ENCODE measurements around the gene CHGA. TPM values are rescaled to one million over a fixed set of nuclear protein-coding genes. Genes with fewer than 3 reads are reported as not detected.

The CHGA gene
- total and polyA plus RNA-seq, 2 of the 8 experiments (the other 6 are each of a cell fraction or from before 2014, with no cell fraction given), result 17.5 to 28.2 TPM

DNA sequence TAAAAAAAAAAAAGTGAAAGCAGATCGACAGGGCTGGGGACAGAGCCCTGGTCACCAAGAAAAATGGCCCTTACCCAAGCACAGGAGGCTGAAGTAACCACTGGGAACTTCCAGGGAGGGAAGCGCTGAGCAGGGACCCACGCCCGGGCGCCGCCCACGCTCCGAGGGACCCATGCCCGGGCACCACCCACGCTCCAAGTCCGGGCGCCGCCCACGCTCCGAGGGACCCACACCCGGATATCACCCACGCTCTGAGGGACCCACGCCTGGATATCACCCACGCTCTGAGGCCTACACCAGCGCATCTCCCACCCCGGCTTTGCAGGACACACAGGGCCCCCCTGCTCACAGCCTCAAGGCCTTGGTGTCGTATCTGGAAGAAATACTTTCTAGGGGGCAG is 25.7 kb downstream of the CHGA start (continued):
- TF ChIP-seq JUN (IDR thresholded peaks at IDR 0.05; ENCODE audit: low read depth, low read length) (no peak), CREB1 (IDR thresholded peaks at IDR 0.05) (no peak), CEBPB (IDR thresholded peaks at IDR 0.05; ENCODE audit: low read depth, low read length) (no peak), PHF8 (conservative IDR thresholded peaks at IDR 0.05; ENCODE audit: low read depth, low read length) (no peak), CHD2 (IDR thresholded peaks at IDR 0.05; ENCODE audit: low read length) (no peak)

Data from H1 (cell line).